ENCODE results near the gene CTXND2.

GRCh38 chr1:150960646-150961045 lies 73.7 kb downstream of the CTXND2 start:
- TF ChIP-seq, protein P1, sequence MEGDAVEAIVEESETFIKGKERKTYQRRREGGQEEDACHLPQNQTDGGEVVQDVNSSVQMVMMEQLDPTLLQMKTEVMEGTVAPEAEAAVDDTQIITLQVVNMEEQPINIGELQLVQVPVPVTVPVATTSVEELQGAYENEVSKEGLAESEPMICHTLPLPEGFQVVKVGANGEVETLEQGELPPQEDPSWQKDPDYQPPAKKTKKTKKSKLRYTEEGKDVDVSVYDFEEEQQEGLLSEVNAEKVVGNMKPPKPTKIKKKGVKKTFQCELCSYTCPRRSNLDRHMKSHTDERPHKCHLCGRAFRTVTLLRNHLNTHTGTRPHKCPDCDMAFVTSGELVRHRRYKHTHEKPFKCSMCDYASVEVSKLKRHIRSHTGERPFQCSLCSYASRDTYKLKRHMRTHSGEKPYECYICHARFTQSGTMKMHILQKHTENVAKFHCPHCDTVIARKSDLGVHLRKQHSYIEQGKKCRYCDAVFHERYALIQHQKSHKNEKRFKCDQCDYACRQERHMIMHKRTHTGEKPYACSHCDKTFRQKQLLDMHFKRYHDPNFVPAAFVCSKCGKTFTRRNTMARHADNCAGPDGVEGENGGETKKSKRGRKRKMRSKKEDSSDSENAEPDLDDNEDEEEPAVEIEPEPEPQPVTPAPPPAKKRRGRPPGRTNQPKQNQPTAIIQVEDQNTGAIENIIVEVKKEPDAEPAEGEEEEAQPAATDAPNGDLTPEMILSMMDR (conservative IDR thresholded peaks at IDR 0.05; ENCODE audit: low read length): no peak
- no peak for TF ChIP-seq EZH2phosphoT487 (IDR thresholded peaks at IDR 0.05; ENCODE audit: borderline replicate concordance, low read depth, low read length)

Measured in OCI-LY7 (cell line).